Lower leg skin (tissue), 4 donors: ENCODE measurements around the gene ANXA11. TPM values are rescaled to one million over a fixed set of nuclear protein-coding genes. Genes with fewer than 3 reads are reported as not detected.

Source experiments
- DNase-seq, 2 donors: peaks; one replicate each; pipeline ENCODE4 v3.0.0-alpha.2; 2019; ENCODE audit warnings: low spot score in 2 of 2
- H3K4me3 ChIP-seq: fragments of 200-600 bp; sonication (generic); 2 replicates; pipeline ENCODE4 v1.5.1; 2017; ENCODE audit warnings: mild to moderate bottlenecking, low read depth; ENCODE audit not compliant: poor library complexity, severe bottlenecking
- POLR2A ChIP-seq, 2 donors: fragments of 450-650 bp; IDR thresholded peaks; one replicate each; pipeline ENCODE4 v1.6.1; 2016 to 2017; ENCODE audit warnings: antibody characterized with exemption in 2 of 2, mild to moderate bottlenecking in 1 of 2, moderate library complexity in 1 of 2
- WGBS, 2 donors: methylation state at CpG; one replicate each; pipeline ENCODE4 v1.1.5; 2018; 5-methylcytosine and 5-hydroxymethylcytosine counted together
- intact Hi-C: fragments of 100-400 bp; cut with DNase I; formaldehyde crosslinking; loops from one replicate; pipeline ENCODE4 v1.15.0; 2023; ENCODE audit warnings: low total_unique reads
- total RNA-seq, 4 donors: library from RNA; depleted of rRNA; stranded (reverse); fragments of >200 nt; gene quantifications; one replicate each; pipeline ENCODE4 v1.1.0, GENCODE V29; 2016
- TF ChIP-seq, protein P1 (sequence below), 3 donors: fragments of 450-650 bp; IDR thresholded peaks; one replicate each; pipeline ENCODE4 v1.5.1; 2016; ENCODE audit warnings: antibody characterized with exemption in 3 of 3, mild to moderate bottlenecking in 3 of 3, moderate library complexity in 2 of 3

Gene ANXA11
- total RNA-seq, 4 donors from 2014 or later: 68.4 to 109 (median 100) TPM

DNA sequence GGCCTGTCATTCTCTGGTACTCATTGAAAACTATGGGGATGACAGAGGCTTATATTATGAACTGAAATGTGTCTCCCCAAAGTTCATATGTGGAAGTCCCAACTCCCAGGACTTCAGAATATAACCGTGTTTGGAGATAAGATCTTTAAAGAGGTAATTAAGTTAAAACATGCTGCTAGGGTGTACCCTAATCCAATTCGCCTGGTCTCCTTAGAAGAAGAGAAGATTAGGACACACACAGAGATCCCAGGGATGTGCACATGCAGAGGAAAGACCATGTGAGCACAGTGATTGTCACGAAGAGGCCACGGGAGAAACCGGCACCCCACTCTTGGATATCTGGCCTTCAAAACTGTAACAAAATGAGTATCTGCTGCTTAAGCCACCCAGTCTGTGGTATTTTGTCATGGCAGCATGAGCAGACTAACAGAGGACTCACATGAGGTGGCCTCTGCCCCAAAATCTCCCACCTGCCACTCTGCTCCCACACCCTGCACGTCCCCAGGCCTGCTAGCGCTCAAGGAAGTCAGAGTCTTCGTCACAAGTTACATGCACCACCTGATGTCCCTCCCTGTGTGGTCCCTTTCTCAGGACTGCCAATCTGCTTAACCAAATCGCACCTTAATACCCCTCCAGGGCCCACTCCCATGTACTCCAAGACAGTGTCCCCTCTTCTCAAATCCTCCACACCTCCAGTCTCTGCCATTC is 46.0 kb downstream of the ANXA11 start:
- WGBS, 2 donors: 59 to 66% methylated on average over 9 of the region's 9 CpGs

DNA sequence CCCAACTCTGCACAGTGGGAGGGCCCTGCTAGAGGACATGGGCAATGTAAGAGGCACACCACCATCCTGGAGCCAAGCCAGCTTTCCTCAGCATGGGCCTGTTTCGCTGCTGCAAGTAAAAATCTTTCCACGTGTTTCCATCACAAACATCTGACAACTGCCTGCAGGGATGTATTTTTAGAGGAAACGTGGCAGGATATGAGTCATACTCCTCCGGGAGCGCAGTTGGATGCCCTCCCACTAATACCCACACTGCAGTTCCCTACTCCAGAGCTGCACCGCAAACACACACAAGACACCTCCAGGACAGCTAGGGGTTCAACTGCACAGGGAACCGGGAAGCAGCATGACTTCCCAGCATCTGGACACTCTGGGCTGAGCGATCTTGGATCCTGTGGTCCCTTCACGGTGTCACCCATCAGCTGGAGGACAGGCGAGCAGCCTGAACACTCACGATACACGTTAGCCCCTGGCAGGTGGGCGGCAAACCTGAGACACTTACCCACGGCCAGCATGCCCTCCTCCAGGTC is 46.7 kb downstream of the ANXA11 start:
- TF ChIP-seq POLR2A (IDR thresholded peaks at IDR 0.05): no peak
- TF ChIP-seq, protein P1, sequence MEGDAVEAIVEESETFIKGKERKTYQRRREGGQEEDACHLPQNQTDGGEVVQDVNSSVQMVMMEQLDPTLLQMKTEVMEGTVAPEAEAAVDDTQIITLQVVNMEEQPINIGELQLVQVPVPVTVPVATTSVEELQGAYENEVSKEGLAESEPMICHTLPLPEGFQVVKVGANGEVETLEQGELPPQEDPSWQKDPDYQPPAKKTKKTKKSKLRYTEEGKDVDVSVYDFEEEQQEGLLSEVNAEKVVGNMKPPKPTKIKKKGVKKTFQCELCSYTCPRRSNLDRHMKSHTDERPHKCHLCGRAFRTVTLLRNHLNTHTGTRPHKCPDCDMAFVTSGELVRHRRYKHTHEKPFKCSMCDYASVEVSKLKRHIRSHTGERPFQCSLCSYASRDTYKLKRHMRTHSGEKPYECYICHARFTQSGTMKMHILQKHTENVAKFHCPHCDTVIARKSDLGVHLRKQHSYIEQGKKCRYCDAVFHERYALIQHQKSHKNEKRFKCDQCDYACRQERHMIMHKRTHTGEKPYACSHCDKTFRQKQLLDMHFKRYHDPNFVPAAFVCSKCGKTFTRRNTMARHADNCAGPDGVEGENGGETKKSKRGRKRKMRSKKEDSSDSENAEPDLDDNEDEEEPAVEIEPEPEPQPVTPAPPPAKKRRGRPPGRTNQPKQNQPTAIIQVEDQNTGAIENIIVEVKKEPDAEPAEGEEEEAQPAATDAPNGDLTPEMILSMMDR (IDR thresholded peaks at IDR 0.05): no peak
- intact Hi-C loops: no loop called here
- WGBS, 2 donors: 8 to 10% methylated on average over 14 of the region's 14 CpGs
- H3K4me3 ChIP-seq: no peak overlapping the region
- DNase-seq: peak; percentile 91 to 97

More for the DNA sequence above, 46.0 kb downstream of the ANXA11 start:
- H3K4me3 ChIP-seq: no peak overlapping the region
- intact Hi-C loops: no loop called here
- no peak for DNase-seq
- TF ChIP-seq, protein P1 (IDR thresholded peaks at IDR 0.05): no peak
- TF ChIP-seq POLR2A (IDR thresholded peaks at IDR 0.05): no peak

DNA sequence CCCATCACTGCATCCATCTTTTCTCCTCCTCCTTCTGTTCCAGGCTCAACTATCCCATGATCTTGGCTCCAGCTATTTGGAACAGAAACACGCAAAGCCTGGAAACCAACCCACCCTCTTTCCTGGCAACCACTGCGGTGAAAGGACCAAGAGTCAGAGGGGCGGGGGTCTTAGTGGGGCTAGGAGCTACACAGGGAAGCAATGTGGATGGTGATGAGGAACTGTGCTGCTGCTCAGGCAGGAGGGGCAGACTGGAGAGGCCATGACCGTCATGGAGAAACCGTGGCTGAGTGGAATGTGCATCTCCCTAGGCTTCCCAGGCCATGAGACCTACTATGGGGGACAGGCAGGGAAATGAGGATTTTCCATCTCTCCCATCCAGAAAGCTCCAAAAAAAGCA is 47.2 kb downstream of the ANXA11 start:
- TF ChIP-seq, protein P1 (IDR thresholded peaks at IDR 0.05): no peak
- no peak for TF ChIP-seq POLR2A (IDR thresholded peaks at IDR 0.05)
- no peak for DNase-seq
- intact Hi-C loops: no loop called here
- H3K4me3 ChIP-seq: no peak overlapping the region
- 38 to 53% methylated on average over 5 of the region's 5 CpGs for WGBS, 2 donors

- no peak overlapping the region for H3K4me3 ChIP-seq
- no peak for DNase-seq
- TF ChIP-seq, protein P1 (IDR thresholded peaks at IDR 0.05): no peak
- TF ChIP-seq POLR2A (IDR thresholded peaks at IDR 0.05): no peak
- 97% methylated on average over 14 of the region's 14 CpGs for WGBS, 2 donors
- intact Hi-C loops: no loop called here
These were observed 47.8 kb downstream of the ANXA11 start for GRCh38 chr10:80157561-80157960.

GRCh38 chr10:80156216-80156615 is 49.1 kb downstream of the ANXA11 start:
- DNase-seq: no peak
- TF ChIP-seq, protein P1 (IDR thresholded peaks at IDR 0.05): no peak
- TF ChIP-seq POLR2A (IDR thresholded peaks at IDR 0.05): no peak
- no peak overlapping the region for H3K4me3 ChIP-seq
- WGBS, 2 donors: 76 to 87% methylated on average over 5 of the region's 5 CpGs
- intact Hi-C loops: no loop called here
